Type B pancreatic cell (in vitro differentiated cells): ENCODE results near the gene ARHGEF10L. TPM values are rescaled to one million over a fixed set of nuclear protein-coding genes. Genes with fewer than 3 reads are reported as not detected.
"Not testable (repeated sequence)": the region's sequence is repeated elsewhere in the genome, so short reads cannot be mapped to it uniquely, and the experiment has no call there.

Experiments used
- DNase-seq: peaks from one replicate; pipeline ENCODE4 v3.0.0; 2021; ENCODE audit warnings: mixed read lengths; ENCODE audit not compliant: unreplicated experiment; ENCODE audit errors: extremely low spot score
- H3K27ac Mint-ChIP-seq: 2 replicates; pipeline ENCODE4 v1.8.0; 2021; ENCODE audit warnings: mild to moderate bottlenecking, mixed read lengths
- H3K27me3 Mint-ChIP-seq: 2 replicates; pipeline ENCODE4 v1.8.0; 2021; ENCODE audit warnings: mixed read lengths
- H3K36me3 Mint-ChIP-seq: 2 replicates; pipeline ENCODE4 v1.8.0; 2021; ENCODE audit warnings: mixed read lengths
- H3K4me1 Mint-ChIP-seq: one replicate; pipeline ENCODE4 v1.8.0; 2021; ENCODE audit warnings: mixed read lengths; ENCODE audit not compliant: unreplicated experiment
- H3K4me3 Mint-ChIP-seq: 2 replicates; pipeline ENCODE4 v1.8.0; 2021; ENCODE audit warnings: mild to moderate bottlenecking, mixed read lengths
- H3K9me3 Mint-ChIP-seq: 2 replicates; pipeline ENCODE4 v1.8.0; 2021; ENCODE audit warnings: mixed read lengths
- total RNA-seq: library from RNA; stranded (reverse); gene quantifications from 2 replicates; pipeline ENCODE4 v1.2.1, GENCODE V29; 2021; ENCODE audit warnings: low replicate concordance
- TF ChIP-seq, protein P1 (sequence below): fragments of 200-600 bp; sonication (generic); conservative IDR thresholded peaks from 2 replicates; pipeline ENCODE4 v1.5.0; 2021; ENCODE audit warnings: antibody characterized with exemption, mild to moderate bottlenecking

ARHGEF10L gene
- total RNA-seq, 1 donor from 2014 or later, result 36.0 TPM

DNA sequence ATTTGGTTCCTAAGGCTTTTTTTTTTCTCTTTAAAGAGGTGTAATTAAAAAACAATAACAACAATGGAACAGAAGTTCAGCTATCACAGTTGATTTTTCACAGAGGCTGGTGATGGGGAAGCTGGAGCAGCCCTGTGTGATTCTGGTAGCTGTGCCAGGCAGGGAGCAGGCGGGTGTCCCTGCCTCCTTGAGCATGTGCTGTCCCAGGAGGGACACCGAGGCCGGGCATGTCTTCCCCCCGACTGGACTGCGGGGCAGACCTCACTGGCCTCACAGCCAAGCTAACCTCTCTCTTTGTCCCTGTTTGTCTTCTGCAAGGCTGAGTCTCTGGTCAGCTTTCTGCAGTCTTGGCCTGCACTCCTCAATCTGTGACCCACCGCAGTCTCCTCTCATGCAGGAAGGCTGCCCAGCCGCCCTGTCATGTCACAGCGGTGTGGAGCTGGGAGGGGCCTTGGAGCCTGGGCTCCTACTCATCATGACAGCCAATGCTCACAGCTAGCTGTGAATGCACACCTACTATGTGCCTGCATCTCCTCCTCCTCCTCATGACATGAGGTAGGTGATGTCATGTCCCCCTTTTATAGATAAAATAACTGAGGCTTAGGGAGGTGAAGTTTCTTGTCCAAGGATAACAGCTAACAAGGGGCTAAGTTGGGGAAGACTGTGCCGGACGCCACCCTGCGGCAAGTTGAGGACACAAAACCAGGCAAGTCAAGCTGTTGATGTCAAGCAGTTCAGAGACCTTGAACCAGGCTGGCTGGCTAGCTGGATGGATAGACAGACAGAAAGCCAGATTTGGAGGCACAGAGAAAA lies 205.4 kb downstream of the ARHGEF10L start:
- Mint-ChIP-seq H3K4me1 (peaks cover 7% of the 10 kb centered on the region), H3K4me3 (no peak overlapping the region), H3K36me3 (no peaks in the 10 kb centered on the region), H3K27ac (no peak overlapping the region), H3K27me3 (peaks cover 24% of the 10 kb centered on the region), H3K9me3 (no peaks in the 10 kb centered on the region)
- no peak for DNase-seq
- TF ChIP-seq, protein P1, sequence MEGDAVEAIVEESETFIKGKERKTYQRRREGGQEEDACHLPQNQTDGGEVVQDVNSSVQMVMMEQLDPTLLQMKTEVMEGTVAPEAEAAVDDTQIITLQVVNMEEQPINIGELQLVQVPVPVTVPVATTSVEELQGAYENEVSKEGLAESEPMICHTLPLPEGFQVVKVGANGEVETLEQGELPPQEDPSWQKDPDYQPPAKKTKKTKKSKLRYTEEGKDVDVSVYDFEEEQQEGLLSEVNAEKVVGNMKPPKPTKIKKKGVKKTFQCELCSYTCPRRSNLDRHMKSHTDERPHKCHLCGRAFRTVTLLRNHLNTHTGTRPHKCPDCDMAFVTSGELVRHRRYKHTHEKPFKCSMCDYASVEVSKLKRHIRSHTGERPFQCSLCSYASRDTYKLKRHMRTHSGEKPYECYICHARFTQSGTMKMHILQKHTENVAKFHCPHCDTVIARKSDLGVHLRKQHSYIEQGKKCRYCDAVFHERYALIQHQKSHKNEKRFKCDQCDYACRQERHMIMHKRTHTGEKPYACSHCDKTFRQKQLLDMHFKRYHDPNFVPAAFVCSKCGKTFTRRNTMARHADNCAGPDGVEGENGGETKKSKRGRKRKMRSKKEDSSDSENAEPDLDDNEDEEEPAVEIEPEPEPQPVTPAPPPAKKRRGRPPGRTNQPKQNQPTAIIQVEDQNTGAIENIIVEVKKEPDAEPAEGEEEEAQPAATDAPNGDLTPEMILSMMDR, result no peak

GRCh38 chr1:17745479-17745955 lies 206.0 kb downstream of the ARHGEF10L start:
- H3K36me3 Mint-ChIP-seq, result no peaks in the 10 kb centered on the region
- peaks cover 7% of the 10 kb centered on the region for H3K4me1 Mint-ChIP-seq
- no peaks in the 10 kb centered on the region for H3K9me3 Mint-ChIP-seq

GRCh38 chr1:17746281-17746680 lies 206.8 kb downstream of the ARHGEF10L start:
- not testable (repeated sequence) for DNase-seq, H3K4me1 Mint-ChIP-seq, H3K4me3 Mint-ChIP-seq, H3K36me3 Mint-ChIP-seq, H3K9me3 Mint-ChIP-seq, H3K27ac Mint-ChIP-seq
- peaks cover 17% of the 10 kb centered on the region for H3K27me3 Mint-ChIP-seq

More at GRCh38 chr1:17745479-17745955, 206.0 kb downstream of the ARHGEF10L start:
- H3K27ac Mint-ChIP-seq, result no peak overlapping the region
- TF ChIP-seq, protein P1, result no peak
- peaks cover 22% of the 10 kb centered on the region for H3K27me3 Mint-ChIP-seq
- no peak for DNase-seq
- no peak overlapping the region for H3K4me3 Mint-ChIP-seq

DNA sequence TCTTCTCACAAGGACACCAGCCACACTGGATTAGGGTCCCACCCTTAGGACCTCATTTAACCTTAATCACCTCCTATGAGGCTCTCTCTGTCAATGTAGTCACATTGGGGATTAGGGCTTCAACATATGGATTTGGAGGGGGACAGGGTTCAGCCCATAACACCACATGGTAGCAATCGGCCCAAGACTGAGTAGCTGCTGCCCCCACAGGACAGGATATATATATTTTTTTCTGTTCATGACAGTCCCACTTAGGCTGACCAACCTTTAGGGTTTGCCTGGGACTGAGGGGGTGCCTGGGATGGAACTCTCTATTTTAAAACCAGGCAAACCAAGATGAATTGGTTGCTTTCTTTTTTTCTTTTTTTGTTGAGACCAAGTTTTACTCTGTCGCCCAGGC lies 207.4 kb downstream of the ARHGEF10L start:
- TF ChIP-seq, protein P1, result no peak
- peaks cover 13% of the 10 kb centered on the region for H3K27me3 Mint-ChIP-seq
- H3K4me1 Mint-ChIP-seq, result peaks cover 7% of the 10 kb centered on the region
- H3K27ac Mint-ChIP-seq, result no peak overlapping the region
- H3K4me3 Mint-ChIP-seq, result no peak overlapping the region
- no peak for DNase-seq
- H3K36me3 Mint-ChIP-seq, result no peaks in the 10 kb centered on the region
- H3K9me3 Mint-ChIP-seq, result no peaks in the 10 kb centered on the region

Other genes starting within 250 kb of the ARHGEF10L start
- not detected in 2 replicates for gene PADI4, start 231.5 kb upstream of the ARHGEF10L start, total RNA-seq
- gene PADI6, start 167.5 kb upstream of the ARHGEF10L start, total RNA-seq, result not detected in 2 replicates
- gene RCC2, start 100.0 kb upstream of the ARHGEF10L start, total RNA-seq, result 171 and 183 TPM in 2 replicates
- gene ACTL8, start 215.6 kb downstream of the ARHGEF10L start, total RNA-seq, result 0.22 TPM in 1 of 2 replicates, not detected in the other